HCT116 (cell line): Measurements from ENCODE around the gene S100A7. TPM values are rescaled to one million over a fixed set of nuclear protein-coding genes. Genes with fewer than 3 reads are reported as not detected.

Experiments
- ATAC-seq: fragments of 200-7000 bp; cut with Tn5 transposase; 2 replicates; pipeline ENCODE4 v1.9.1; 2020; ENCODE audit warnings: mild to moderate bottlenecking, moderate library complexity
- BruUV-seq: library from RNA; stranded (reverse); fragments of 400-500 nt; replicated peaks from 2 replicates; lab custom pipeline; 2021; lab: Mats Ljungman, UMichigan
- CTCF ChIA-PET: fragments of 300-600 bp; sonication (Branson Sonifier 250); formaldehyde crosslinking; loops from one replicate; lab custom pipeline; 2021; ENCODE audit warnings: antibody characterized with exemption; lab: Charles Lee
- POLR2A ChIA-PET: fragments of 300-600, 350-600 bp; sonication (Branson Sonifier 250); formaldehyde crosslinking; loops from one replicate; lab custom pipeline; 2021; ENCODE audit warnings: antibody characterized with exemption; lab: Charles Lee
- RAD21 ChIA-PET, 2 experiments: fragments of 300-600 bp; sonication (Branson Sonifier 250); formaldehyde crosslinking; loops; one replicate each; lab custom pipeline; 2023; ENCODE audit warnings: low total read pairs in 2 of 2; ENCODE audit not compliant: uncharacterized antibody in 2 of 2, unreplicated experiment in 2 of 2, low non-redundant PET in 1 of 2; lab: Charles Lee
- DNase-seq: peaks from one replicate; pipeline ENCODE4 v3.0.0-alpha.2; 2010; ENCODE audit warnings: low read depth, low spot score
- H2AFZ ChIP-seq: fragments of 200-600 bp; shearing (Covaris generic), sonication (generic); 2 replicates; pipeline ENCODE4 v1.6.1; 2017; ENCODE audit warnings: low read depth, mixed run types, mixed read lengths, antibody characterized with exemption, low read length; ENCODE audit not compliant: poor library complexity, severe bottlenecking
- H3K27ac ChIP-seq: 2 replicates; pipeline ENCODE4 v1.5.1; 2012; ENCODE audit warnings: low read depth, low read length
- H3K27me3 ChIP-seq: fragments of 200-600 bp; sonication (generic); 2 replicates; pipeline ENCODE4 v1.6.1; 2016; ENCODE audit warnings: mixed run types, low read length, mixed read lengths; ENCODE audit not compliant: insufficient read depth
- H3K36me3 ChIP-seq, 2 experiments: fragments of 200-500 bp in 1 of 2; fragments of 200-600 bp in 1 of 2; sonication (Bioruptor generic) in 1 of 2; sonication (generic) in 1 of 2; 2 replicates each; pipeline versions ENCODE4 v1.5.1 to v1.6.1; 2014 to 2016; ENCODE audit warnings: low read length in 2 of 2, inconsistent platforms in 1 of 2, mixed read lengths in 1 of 2, mixed run types in 1 of 2; ENCODE audit not compliant: insufficient read depth in 2 of 2, control insufficient read depth in 1 of 2
- H3K4me1 ChIP-seq, 2 experiments: fragments of 200-600 bp in 1 of 2; sonication (generic) in 1 of 2; 2 replicates each; pipeline versions ENCODE4 v1.5.1 to v1.6.1; 2012 to 2017; ENCODE audit warnings: low read length in 2 of 2, inconsistent platforms in 1 of 2, mild to moderate bottlenecking in 1 of 2, mixed read lengths in 1 of 2, mixed run types in 1 of 2, moderate library complexity in 1 of 2; ENCODE audit not compliant: insufficient read depth in 2 of 2, control insufficient read depth in 1 of 2
- H3K4me2 ChIP-seq: fragments of 200-600 bp; sonication (generic); 2 replicates; pipeline ENCODE4 v1.6.1; 2017; ENCODE audit warnings: mixed run types, low read length, mixed read lengths
- H3K4me3 ChIP-seq, 2 experiments: fragments of 200-600 bp in 1 of 2; sonication (generic) in 1 of 2; replicated peaks in 1 of 2; 2 replicates each; pipeline ENCODE4 v1.5.1; 2011 to 2016; ENCODE audit warnings: low read length in 2 of 2, control low read depth in 1 of 2, low read depth in 1 of 2, mild to moderate bottlenecking in 1 of 2, mixed read lengths in 1 of 2, mixed run types in 1 of 2
- H3K79me2 ChIP-seq: fragments of 200-600 bp; sonication (generic); 2 replicates; pipeline ENCODE4 v1.6.1; 2017; ENCODE audit warnings: mild to moderate bottlenecking, mixed run types, low read length, moderate library complexity, mixed read lengths; ENCODE audit not compliant: insufficient read depth
- H3K9ac ChIP-seq: fragments of 200-600 bp; sonication (generic); 2 replicates; pipeline ENCODE4 v1.6.1; 2016; ENCODE audit warnings: low read length, mixed read lengths
- H3K9me2 ChIP-seq: fragments of 200-600 bp; sonication (generic), shearing (Covaris generic); 2 replicates; pipeline ENCODE4 v1.6.1; 2017; ENCODE audit warnings: mixed run types, mild to moderate bottlenecking, moderate library complexity; ENCODE audit not compliant: insufficient read depth
- H3K9me3 ChIP-seq, 2 experiments: fragments of 200-500 bp in 1 of 2; fragments of 200-600 bp in 1 of 2; sonication (Bioruptor generic) in 1 of 2; sonication (generic) in 1 of 2; 2 replicates each; pipeline ENCODE4 v1.6.1; 2014 to 2017; ENCODE audit warnings: low read length in 2 of 2, mixed read lengths in 2 of 2, inconsistent platforms in 1 of 2, low read depth in 1 of 2, mild to moderate bottlenecking in 1 of 2, mixed run types in 1 of 2, moderate library complexity in 1 of 2; ENCODE audit not compliant: control insufficient read depth in 1 of 2, insufficient read depth in 1 of 2
- H4K20me1 ChIP-seq: fragments of 200-600 bp; sonication (generic), shearing (Covaris generic); 2 replicates; pipeline ENCODE4 v1.6.1; 2017; ENCODE audit warnings: mixed run types, mild to moderate bottlenecking, moderate library complexity; ENCODE audit not compliant: insufficient read depth
- CBX3 ChIP-seq: IDR thresholded peaks from 2 replicates; pipeline ENCODE4 v1.6.1; 2012; ENCODE audit warnings: low read depth
- EZH2 ChIP-seq: fragments of 200-600 bp; sonication (generic); IDR thresholded peaks from 2 replicates; pipeline ENCODE4 v1.6.1; 2017; ENCODE audit warnings: antibody characterized with exemption, mixed run types
- FOSL1 ChIP-seq: IDR thresholded peaks from 2 replicates; pipeline ENCODE4 v1.6.1; 2012; ENCODE audit warnings: low read depth
- POLR2AphosphoS5 ChIP-seq: IDR thresholded peaks from 2 replicates; pipeline ENCODE4 v1.6.1; 2011; ENCODE audit warnings: mild to moderate bottlenecking, low read depth, low read length, moderate library complexity
- RAD21 ChIP-seq: IDR thresholded peaks from 2 replicates; pipeline ENCODE4 v1.6.1; 2012; ENCODE audit warnings: low read depth, mild to moderate bottlenecking
- SIN3A ChIP-seq: IDR thresholded peaks from 2 replicates; pipeline ENCODE4 v1.6.1; 2012; ENCODE audit warnings: low read depth
- SRF ChIP-seq: IDR thresholded peaks from 2 replicates; pipeline ENCODE4 v1.6.1; 2012; ENCODE audit warnings: low read depth
- YY1 ChIP-seq: IDR thresholded peaks from 2 replicates; pipeline ENCODE4 v1.6.1; 2011; ENCODE audit warnings: low read length, low read depth, moderate library complexity, mild to moderate bottlenecking; ENCODE audit not compliant: insufficient replicate concordance; ENCODE audit errors: extremely low read depth
- ZBTB33 ChIP-seq: IDR thresholded peaks from 2 replicates; pipeline ENCODE4 v1.6.1; 2011; ENCODE audit warnings: mild to moderate bottlenecking, low read length, moderate library complexity; ENCODE audit not compliant: insufficient replicate concordance; ENCODE audit errors: extremely low read depth
- ZFX ChIP-seq: fragments of 450-650 bp; IDR thresholded peaks from 2 replicates; pipeline ENCODE4 v1.6.1; 2017
- ZNF274 ChIP-seq: fragments of 200-500 bp; sonication (Bioruptor generic); IDR thresholded peaks from 2 replicates; pipeline ENCODE4 v1.6.1; 2014; ENCODE audit warnings: mild to moderate bottlenecking, low read depth, low read length, inconsistent platforms
- intact Hi-C: fragments of 100-400 bp; cut with micrococcal nuclease; formaldehyde crosslinking; loops from 2 replicates; pipeline ENCODE4 v1.10.0; 2022
- total RNA-seq: library from RNA; stranded (reverse); gene quantifications from one replicate; pipeline ENCODE4 v1.2.1, GENCODE V29; 2021; ENCODE audit not compliant: unreplicated experiment

The S100A7 gene
- total RNA-seq, 1 experiment from 2014 or later = not detected

GRCh38 chr1:153470707-153471106 lies 10.3 kb upstream of the S100A7 start:
- TF ChIP-seq YY1 = no peak
- no peak for TF ChIP-seq ZBTB33
- no peak for TF ChIP-seq FOSL1
- no peak for TF ChIP-seq CBX3
- no peak for TF ChIP-seq EZH2
- TF ChIP-seq RAD21 = no peak
- no peak for TF ChIP-seq POLR2AphosphoS5
- TF ChIP-seq ZFX = no peak
- TF ChIP-seq SIN3A = no peak
- no peak for TF ChIP-seq SRF
- TF ChIP-seq ZNF274 = no peak

More at GRCh38 chr1:153470707-153471106, 10.3 kb upstream of the S100A7 start:
- H3K79me2 ChIP-seq = no peaks in the 10 kb centered on the region
- ChIA-PET RAD21 (no interaction called here), CTCF (no interaction called here), POLR2A (no interaction called here)
- no peak overlapping the region for H3K4me2 ChIP-seq
- intact Hi-C loops = no loop called here
- no peak for DNase-seq
- H4K20me1 ChIP-seq = no peaks in the 10 kb centered on the region
- BruUV-seq = no TSS peak
- no peak overlapping the region for H3K9ac ChIP-seq
- no peaks in the 10 kb centered on the region for H3K9me2 ChIP-seq
- no peaks in the 10 kb centered on the region for H3K27me3 ChIP-seq
- H3K27ac ChIP-seq = no peak overlapping the region
- H3K4me1 ChIP-seq = peaks cover 0 to 3% of the 10 kb centered on the region in 2 experiments; a peak in 1 of 4 replicates
- no peak for ATAC-seq
- H3K9me3 ChIP-seq = peaks cover 0 to 3% of the 10 kb centered on the region in 2 experiments; a peak in 2 of 4 replicates
- no peak overlapping the region for H3K4me3 ChIP-seq
- no peak overlapping the region for H2AFZ ChIP-seq
- no peaks in the 10 kb centered on the region for H3K36me3 ChIP-seq
